ENCODE results near the gene IL3RA.

GRCh38 chrX:1289535-1289934 lies 47.0 kb upstream of the IL3RA start:
- TF ChIP-seq CTCF (conservative IDR thresholded peaks at IDR 0.05; ENCODE audit: low read depth in 2 of 2) (no peak), ETS1 (IDR thresholded peaks at IDR 0.05) (no peak), EZH2 (IDR thresholded peaks at IDR 0.05; ENCODE audit: low read depth, unreplicated experiment) (no peak), POLR2AphosphoS5 (IDR thresholded peaks at IDR 0.05; ENCODE audit: low read depth) (no peak), EZH2phosphoT487 (IDR thresholded peaks at IDR 0.05; ENCODE audit: unreplicated experiment) (no peak), REST (IDR thresholded peaks at IDR 0.05; ENCODE audit: unreplicated experiment) (no peak), STAT1 (IDR thresholded peaks at IDR 0.05; ENCODE audit: unreplicated experiment) (no peak), ZNF114 (CRISPR knock-in tag; IDR thresholded peaks at IDR 0.05) (no peak), JUNB (IDR thresholded peaks at IDR 0.05; ENCODE audit: unreplicated experiment) (no peak)
